Stimulated activated CD8-positive, alpha-beta memory T cell treated with anti-CD3 and anti-CD28 coated beads, Interleukin-2, amount 100 ng/mL, for 1 hour (primary cell): Measurements from ENCODE around the gene STOML3.

Source experiments
- DNase-seq, 2 donors: peaks; one replicate each; pipeline ENCODE4 v3.0.0-alpha.2; 2020; ENCODE audit warnings: low read depth in 2 of 2

Gene STOML3

GRCh38 chr13:38981096-38981495 lies 9.5 kb downstream of the STOML3 start:
- no peak for DNase-seq

GRCh38 chr13:38980750-38981078 lies 9.9 kb downstream of the STOML3 start:
- no peak for DNase-seq

GRCh38 chr13:38979891-38980749 lies 10.5 kb downstream of the STOML3 start:
- no peak for DNase-seq

- DNase-seq = no peak
Observed at GRCh38 chr13:38970380-38971051, 20.1 kb downstream of the STOML3 start.

- DNase-seq = no peak
Observed at GRCh38 chr13:38969187-38969586, 21.4 kb downstream of the STOML3 start.

- no peak for DNase-seq
Observed at GRCh38 chr13:38967446-38967845, 23.2 kb downstream of the STOML3 start.

GRCh38 chr13:38965281-38965680 lies 25.4 kb downstream of the STOML3 start:
- no peak for DNase-seq

- no peak for DNase-seq
Observed at GRCh38 chr13:38960175-38960574, 30.5 kb downstream of the STOML3 start.

GRCh38 chr13:38957794-38958592 lies 32.6 kb downstream of the STOML3 start:
- no peak for DNase-seq

- no peak for DNase-seq
Observed at GRCh38 chr13:38954844-38955243, 35.8 kb downstream of the STOML3 start.

- no peak for DNase-seq
Observed at GRCh38 chr13:38954291-38954690, 36.3 kb downstream of the STOML3 start.

GRCh38 chr13:38952827-38953226 lies 37.8 kb downstream of the STOML3 start:
- DNase-seq = no peak

GRCh38 chr13:38951525-38952313 lies 38.9 kb downstream of the STOML3 start:
- no peak for DNase-seq

- DNase-seq = no peak
Observed at GRCh38 chr13:38950987-38951386, 39.6 kb downstream of the STOML3 start.

- no peak for DNase-seq
Observed at GRCh38 chr13:38947054-38947453, 43.6 kb downstream of the STOML3 start.

GRCh38 chr13:38944219-38944618 lies 46.4 kb downstream of the STOML3 start:
- no peak for DNase-seq

GRCh38 chr13:38943231-38943630 lies 47.4 kb downstream of the STOML3 start:
- no peak for DNase-seq

GRCh38 chr13:38941353-38941945 lies 49.2 kb downstream of the STOML3 start:
- DNase-seq = no peak

- no peak for DNase-seq
Observed at GRCh38 chr13:38933786-38934185, 56.8 kb downstream of the STOML3 start.

GRCh38 chr13:38922170-38922569 lies 68.5 kb downstream of the STOML3 start:
- DNase-seq = no peak

- no peak for DNase-seq
Observed at GRCh38 chr13:38921081-38921480, 69.5 kb downstream of the STOML3 start.
